Forelimb muscle (tissue), 1 donor: ENCODE results near the gene RGS11. TPM values are rescaled to one million over a fixed set of nuclear protein-coding genes. Genes with fewer than 3 reads are reported as not detected.
"Not testable (repeated sequence)": the region's sequence is repeated elsewhere in the genome, so short reads cannot be mapped to it uniquely, and the experiment has no call there.

ENCODE experiments used
- DNase-seq: peaks from one replicate; pipeline ENCODE4 v3.0.0-alpha.2; 2013; ENCODE audit warnings: low read depth
- polyA plus RNA-seq: library from polyadenylated mRNA; unstranded; fragments of 120-200 nt; gene quantifications from one replicate; pipeline ENCODE4 v1.2.1, GENCODE V29; 2013; ENCODE audit not compliant: insufficient read length

RGS11 gene
- polyA plus RNA-seq, 1 donor: 3.6 TPM

DNA sequence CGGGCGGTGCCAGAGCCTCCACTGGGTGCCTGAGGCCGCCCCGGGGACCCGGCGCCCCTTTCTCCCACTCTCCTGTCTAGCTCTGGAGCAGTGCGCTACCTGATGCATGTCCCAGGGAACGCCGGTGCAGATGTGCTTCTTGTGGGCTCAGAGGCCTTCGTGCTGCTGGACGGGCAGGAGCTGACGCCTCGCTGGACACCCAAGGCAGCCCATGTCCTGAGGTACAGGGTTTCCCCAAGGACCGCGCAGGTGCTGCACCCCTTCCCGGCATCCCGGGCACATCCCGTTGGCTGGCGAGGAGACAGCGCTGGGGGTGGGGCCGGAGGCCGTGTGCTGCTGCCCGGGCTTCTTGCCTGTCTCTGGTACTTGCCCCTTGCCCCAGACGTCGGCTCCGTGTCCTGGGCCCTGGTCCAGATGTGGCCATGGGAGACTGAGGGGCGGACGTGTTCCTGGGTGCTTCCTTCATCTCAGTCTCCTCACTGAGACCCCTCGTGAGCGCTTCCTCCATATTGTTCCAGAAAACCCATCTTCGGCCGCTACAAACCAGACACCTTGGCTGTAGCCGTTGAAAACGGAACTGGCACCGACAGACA is 12.5 kb downstream of the RGS11 start:
- no peak for DNase-seq

DNA sequence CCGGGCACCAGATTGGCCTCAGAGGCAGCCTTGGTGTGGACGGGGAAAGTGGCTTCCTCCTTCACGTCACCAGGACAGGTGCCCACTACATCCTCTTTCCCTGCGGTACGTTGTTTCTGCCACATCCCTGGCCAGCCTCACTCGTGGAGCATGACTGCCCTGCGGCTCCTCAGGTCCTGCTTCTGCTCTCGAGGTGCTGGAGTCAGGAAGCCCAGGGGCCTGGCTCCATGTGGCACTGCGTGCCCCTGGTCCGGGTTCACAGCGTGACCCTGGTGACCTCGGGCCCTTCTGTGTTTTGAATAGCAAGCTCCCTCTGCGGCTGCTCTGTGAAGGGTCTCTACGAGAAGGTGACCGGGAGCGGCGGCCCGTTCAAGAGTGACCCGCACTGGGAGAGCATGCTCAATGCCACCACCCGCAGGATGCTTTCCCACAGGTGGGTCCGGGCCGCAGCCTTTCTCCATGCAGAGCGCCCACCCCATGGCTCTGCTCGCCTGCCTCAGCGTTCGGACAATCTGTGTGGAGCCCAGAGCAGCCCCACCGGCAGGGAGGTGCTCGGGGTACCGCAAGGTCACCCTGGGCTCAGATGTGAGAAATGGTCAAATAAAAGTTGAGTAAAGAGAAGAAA is 13.5 kb downstream of the RGS11 start:
- DNase-seq: no peak

DNA sequence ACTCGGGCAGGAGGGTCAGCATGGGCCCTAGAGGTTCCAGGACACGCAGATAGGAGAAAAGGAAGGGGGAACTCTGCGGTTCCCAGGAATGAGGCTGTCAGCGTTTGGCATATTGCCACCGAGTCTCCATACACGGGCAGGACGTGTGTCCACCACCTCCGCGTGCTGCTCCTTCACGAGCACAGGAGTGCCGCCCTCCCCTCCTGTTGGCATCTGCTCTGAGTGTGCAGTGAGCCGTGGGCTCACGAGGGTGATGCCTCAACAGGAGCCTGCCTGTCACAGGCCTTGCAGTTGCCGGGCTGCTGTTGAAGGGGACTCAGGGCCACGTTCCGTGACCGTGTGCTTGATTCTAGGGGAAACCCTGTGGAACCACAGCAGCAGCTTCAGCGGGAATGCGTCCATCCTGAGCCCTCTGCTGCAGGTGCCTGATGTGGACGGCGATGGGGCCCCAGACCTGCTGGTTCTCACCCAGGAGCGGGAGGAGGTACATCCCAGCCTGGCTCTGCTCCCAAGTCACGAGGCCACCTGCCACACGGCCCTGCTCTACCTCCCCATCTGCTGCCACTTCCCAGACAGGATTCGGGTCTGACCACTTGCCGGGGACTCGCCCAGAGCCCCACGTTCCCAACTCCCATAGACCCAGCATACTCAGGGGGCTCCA is 14.6 kb downstream of the RGS11 start:
- no peak for DNase-seq

DNA sequence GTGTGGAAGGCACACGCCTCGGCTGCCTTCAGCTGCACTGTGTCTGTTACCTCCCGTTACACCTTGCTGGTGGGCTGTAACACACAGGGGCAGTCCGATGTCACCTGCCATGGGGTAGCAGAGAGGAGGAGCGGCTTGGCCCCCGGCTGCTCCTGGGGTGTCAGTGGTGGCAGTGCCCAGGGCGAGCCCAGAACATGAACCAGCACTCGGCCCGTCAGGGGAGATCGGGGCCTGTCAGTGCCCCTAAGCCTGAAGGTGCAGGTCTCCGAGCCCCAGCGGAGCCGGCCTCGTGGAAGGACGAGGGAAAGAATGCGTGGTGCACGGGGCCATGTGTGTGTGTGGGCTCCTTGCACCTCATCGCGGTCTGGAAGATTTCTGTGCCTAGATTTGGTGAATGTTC is 15.4 kb downstream of the RGS11 start:
- no peak for DNase-seq

DNA sequence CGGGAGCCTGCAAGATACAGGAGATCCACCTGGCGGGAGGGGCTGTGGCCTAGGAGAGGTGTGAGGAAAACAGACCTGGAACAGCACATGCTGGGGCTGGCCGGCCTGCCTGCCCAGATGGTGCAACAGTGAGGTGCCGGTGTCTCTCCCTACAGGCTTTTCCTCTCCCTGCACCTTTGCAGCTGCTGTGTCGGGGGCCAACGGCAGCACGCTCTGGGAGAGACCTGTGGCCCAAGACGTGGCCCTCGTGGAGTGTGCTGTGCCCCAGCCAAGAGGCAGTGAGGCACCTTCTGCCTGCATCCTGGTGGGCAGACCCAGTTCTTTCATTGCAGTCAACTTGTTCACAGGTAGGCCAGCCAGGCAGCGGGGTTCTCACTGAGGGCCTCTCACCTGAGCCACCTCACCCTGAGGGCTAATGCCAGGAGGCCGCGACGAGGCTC is 15.9 kb downstream of the RGS11 start:
- no peak for DNase-seq

DNA sequence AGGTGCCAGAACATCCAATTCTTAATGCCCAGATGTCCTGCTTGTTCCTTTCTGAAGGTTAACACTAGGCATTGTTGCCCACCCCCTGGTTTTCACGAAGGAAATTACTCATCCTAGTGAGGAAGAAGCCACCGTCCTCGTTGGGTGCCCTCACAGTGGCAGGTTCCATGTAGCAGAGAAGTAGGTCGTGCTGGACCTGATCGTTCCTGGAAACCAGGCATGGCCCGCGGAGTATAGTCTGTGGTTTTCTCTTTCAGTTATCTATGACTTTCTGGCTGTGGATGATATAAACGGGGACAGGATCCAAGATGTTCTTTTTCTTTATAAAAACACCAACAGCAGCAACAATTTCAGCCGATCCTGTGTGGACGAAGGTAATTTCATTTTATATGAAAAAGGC is 16.5 kb downstream of the RGS11 start:
- no peak for DNase-seq

- DNase-seq: not testable (repeated sequence)
These were observed 17.7 kb downstream of the RGS11 start for GRCh38 chr16:258091-258490.

DNA sequence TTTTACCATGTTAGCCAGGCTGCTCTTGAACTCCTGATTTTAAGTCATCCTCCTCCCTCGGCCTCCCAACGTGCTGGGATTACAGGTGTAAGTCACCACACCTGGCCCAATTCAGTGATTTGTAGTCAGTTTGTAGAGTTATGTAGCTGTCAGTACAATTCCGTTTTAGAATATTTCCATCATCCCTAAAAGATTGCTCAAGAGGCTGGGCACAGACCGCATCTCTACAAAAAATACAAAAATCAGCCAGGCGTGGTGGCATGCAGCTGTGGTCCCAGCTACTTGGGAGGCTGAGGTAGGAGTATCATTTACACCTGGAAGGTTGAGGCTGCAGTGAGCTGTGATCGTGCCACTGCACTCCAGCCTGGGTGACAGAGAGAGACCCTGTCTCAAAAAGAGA is 20.6 kb downstream of the RGS11 start:
- DNase-seq: no peak

DNA sequence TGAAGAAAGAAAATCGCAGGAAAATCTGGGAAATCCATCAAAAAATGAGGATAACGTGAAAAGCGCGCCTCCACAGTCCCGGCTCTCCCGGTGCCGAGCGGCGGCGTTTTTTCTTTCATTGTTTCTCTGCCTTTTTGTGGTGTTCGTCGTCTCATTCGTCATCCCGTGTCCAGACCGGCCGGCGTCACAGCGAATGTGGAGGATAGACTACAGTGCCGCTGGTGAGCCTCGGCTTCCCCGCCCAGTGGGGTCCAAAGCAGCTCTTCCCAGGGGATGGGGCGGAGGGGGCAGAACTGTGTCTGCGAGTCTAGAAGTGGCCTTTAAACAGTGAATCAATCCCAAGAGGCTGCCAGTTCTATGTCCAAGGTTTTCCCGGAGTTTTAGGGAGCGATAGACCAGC is 21.3 kb downstream of the RGS11 start:
- no peak for DNase-seq

- no peak for DNase-seq
These were observed 21.9 kb downstream of the RGS11 start for GRCh38 chr16:253833-254232.

- no peak for DNase-seq
These were observed 23.1 kb downstream of the RGS11 start for GRCh38 chr16:252366-253337.

DNA sequence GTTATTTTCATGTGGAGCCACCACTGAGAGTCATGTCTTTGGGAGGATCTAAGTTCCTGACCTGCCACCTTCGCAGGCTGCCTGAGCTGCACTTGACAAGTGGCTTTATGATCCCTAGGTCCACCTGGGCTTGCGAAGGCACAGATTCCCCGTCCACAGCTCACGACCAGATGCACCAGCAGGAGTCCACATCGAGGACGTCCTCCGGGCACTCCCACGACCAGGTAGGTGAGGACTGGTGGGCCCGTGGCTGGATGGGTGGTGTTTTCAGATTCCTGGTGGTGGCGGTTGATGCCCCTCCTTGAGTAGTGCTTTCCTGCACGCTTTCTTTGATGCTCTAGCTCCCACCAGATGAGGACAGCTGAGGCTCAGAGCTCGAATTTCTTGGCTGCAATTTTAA is 26.3 kb downstream of the RGS11 start:
- no peak for DNase-seq

DNA sequence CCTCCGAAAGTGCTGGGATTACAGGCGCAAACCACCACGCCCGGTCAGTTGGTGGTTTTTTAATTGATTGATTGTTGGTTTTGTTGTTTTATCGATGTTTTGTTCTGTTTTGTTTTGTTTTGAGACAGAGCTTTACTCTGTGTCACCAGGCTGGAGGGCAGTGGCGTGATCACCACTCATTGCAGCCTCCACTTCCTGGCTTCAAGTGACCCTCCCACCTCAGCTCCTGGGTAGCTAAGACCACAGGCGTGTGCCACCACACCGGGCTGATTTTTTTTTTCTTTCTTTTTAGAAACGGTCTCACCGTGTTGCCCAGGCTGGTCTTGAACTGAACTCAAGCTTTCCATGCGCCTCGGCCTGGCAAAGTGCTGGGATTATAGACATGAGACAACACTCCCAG is 28.7 kb downstream of the RGS11 start:
- DNase-seq: no peak

- no peak for DNase-seq
These were observed 30.6 kb downstream of the RGS11 start for GRCh38 chr16:245105-245504.

GRCh38 chr16:243348-243747 is 32.4 kb downstream of the RGS11 start:
- DNase-seq: no peak

- DNase-seq: no peak
These were observed 33.5 kb downstream of the RGS11 start for GRCh38 chr16:242281-242680.

DNA sequence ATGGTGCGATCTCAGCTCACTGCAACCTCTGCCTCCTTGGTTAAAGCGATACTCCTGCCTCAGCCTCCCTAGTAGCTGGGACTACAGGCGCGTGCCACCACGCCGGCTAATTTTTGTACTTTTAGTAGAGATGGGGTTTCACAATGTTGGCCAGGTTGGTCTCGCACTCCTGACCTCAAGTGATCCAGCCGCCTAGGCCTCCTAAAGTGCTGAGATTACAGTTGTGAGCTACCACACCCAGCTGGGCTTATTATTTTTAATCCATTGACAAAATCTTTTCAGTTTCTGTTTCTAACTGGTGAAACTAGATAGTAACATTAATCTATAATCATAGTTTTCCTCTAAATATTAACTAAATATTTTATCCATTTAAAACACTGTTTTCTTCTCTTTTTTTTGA is 35.2 kb downstream of the RGS11 start:
- DNase-seq: no peak

DNA sequence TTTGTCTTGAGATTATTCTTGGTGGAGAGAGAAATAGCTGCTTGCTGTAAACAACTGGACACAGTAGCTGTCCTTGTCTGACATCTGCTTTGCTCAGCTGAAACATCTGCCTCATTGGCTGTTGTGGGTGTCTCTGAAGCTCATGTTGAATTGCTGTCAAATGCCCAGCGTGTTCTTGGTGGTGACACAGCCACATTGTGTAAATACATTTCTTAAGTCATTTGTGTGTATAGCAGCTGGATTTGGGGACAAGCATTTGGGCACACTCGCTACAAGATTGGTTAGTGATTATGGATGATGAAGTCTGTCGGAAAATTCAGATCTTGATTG is 35.8 kb downstream of the RGS11 start:
- no peak for DNase-seq

GRCh38 chr16:234468-235305 is 41.1 kb downstream of the RGS11 start, which contains the start of gene FAM234A:
TSS of gene FAM234A (plus strand) at chr16:234821. CDS start at chr16:254414, 19,593 bp downstream.
- DNase-seq: peak; percentile 77

DNA sequence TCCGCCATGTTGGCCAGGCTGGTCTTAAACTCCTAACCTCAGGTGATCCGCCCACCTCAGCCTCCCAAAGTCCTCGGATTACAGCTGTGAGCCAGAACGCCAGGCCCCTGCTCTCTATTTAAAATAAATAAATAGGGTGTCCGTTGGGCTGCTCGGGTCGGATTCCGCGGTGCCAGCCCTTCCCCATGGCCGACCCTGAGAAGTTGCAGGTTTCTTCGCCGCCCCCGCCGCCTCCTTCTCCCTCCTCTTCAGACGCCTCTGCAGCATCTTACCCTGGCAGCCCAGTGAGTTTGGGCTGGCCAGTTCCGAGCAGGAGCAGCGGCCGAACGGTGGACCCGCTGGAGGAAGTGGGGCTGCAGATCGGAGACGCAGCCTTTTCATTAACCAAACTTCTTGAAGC is 44.8 kb downstream of the RGS11 start:
- no peak for DNase-seq

DNA sequence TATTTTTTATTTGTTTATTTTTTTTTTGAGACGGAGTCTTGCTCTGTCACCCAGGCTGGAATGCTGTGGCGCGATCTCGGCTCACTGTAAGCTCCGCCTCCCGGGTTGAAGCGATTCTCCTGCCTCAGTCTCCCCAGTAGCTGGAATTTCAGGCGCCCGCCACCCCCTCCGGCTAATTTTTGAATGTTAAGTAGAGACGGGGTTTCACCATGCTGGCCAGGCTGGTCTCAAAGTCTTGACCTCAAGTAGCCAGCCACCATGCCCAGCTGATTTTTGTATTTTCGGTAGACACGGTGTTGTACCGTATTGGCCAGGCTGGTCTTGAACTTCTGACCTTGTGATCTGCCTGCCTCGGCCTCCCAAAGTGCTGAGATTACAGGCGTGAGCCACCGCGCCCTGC is 45.4 kb downstream of the RGS11 start:
- DNase-seq: not testable (repeated sequence)
